Measurements from ENCODE around the gene RNLS. TPM values are rescaled to one million over a fixed set of nuclear protein-coding genes. Genes with fewer than 3 reads are reported as not detected.

The RNLS gene
- total RNA-seq, 4 donors from 2014 or later, result 7.8 to 37.2 (median 26.2) TPM

GRCh38 chr10:88347597-88348304, 235.4 kb downstream of the RNLS start:
- TF ChIP-seq CTCF (IDR thresholded peaks at IDR 0.05) (no peak), POLR2A (IDR thresholded peaks at IDR 0.05) (no peak), EP300 (IDR thresholded peaks at IDR 0.05) (no peak)
- WGBS, 2 donors, result 79 to 84% methylated on average over 3 of the region's 3 CpGs
- H3K4me1 ChIP-seq, result peaks cover 0 to 37% (median 4%) of the 10 kb centered on the region in 4 donors
- no peaks in the 10 kb centered on the region for H3K9me3 ChIP-seq
- DNase-seq (ENCODE audit: low spot score in 2 of 2), result no peak
- H3K36me3 ChIP-seq, result no peaks in the 10 kb centered on the region
- no peak overlapping the region for H3K27ac ChIP-seq
- no peak overlapping the region for H3K4me3 ChIP-seq
- H3K27me3 ChIP-seq, result no peaks in the 10 kb centered on the region

GRCh38 chr10:88347022-88347421, 236.1 kb downstream of the RNLS start:
- Histone ChIP-seq H3K27ac (no peak overlapping the region), H3K36me3 (no peaks in the 10 kb centered on the region), H3K27me3 (no peaks in the 10 kb centered on the region), H3K9me3 (no peaks in the 10 kb centered on the region), H3K4me3 (no peak overlapping the region), H3K4me1 (peaks cover 0 to 37% (median 4%) of the 10 kb centered on the region in 4 donors)
- no peak for DNase-seq (ENCODE audit: low spot score in 2 of 2)
- WGBS, 2 donors, result 85 to 92% methylated on average over 2 of the region's 2 CpGs
- no peak for TF ChIP-seq POLR2A (IDR thresholded peaks at IDR 0.05)
- no peak for TF ChIP-seq EP300 (IDR thresholded peaks at IDR 0.05)
- no peak for TF ChIP-seq CTCF (IDR thresholded peaks at IDR 0.05)

- whole genome bisulfite sequencing, 2 donors, result 76% methylated on average over 6 of the region's 6 CpGs
- Histone ChIP-seq H3K36me3 (no peaks in the 10 kb centered on the region), H3K27ac (peak overlapping the region in 1 of 4 donors; percentile 22), H3K4me1 (peaks cover 0 to 37% (median 4%) of the 10 kb centered on the region in 4 donors), H3K4me3 (no peak overlapping the region), H3K9me3 (no peaks in the 10 kb centered on the region), H3K27me3 (no peaks in the 10 kb centered on the region)
- TF ChIP-seq POLR2A (IDR thresholded peaks at IDR 0.05), result no peak
- TF ChIP-seq EP300 (IDR thresholded peaks at IDR 0.05), result no peak
- no peak for TF ChIP-seq CTCF (IDR thresholded peaks at IDR 0.05)
- no peak for DNase-seq (ENCODE audit: low spot score in 2 of 2)
These were observed 236.8 kb downstream of the RNLS start for GRCh38 chr10:88346144-88346977.

GRCh38 chr10:88343761-88344484, 239.2 kb downstream of the RNLS start:
- no peaks in the 10 kb centered on the region for H3K9me3 ChIP-seq
- peaks cover 0 to 37% (median 4%) of the 10 kb centered on the region in 4 donors for H3K4me1 ChIP-seq
- peak overlapping the region in 3 of 4 donors; percentile 1 to 74 (median 26) for H3K27ac ChIP-seq
- WGBS, 2 donors, result 21 to 23% methylated on average over 2 of the region's 2 CpGs
- no peaks in the 10 kb centered on the region for H3K27me3 ChIP-seq
- H3K36me3 ChIP-seq, result no peaks in the 10 kb centered on the region
- H3K4me3 ChIP-seq, result no peak overlapping the region
- DNase-seq (ENCODE audit: low spot score in 2 of 2), result peak in 1 of 2 donors; percentile 7
- TF ChIP-seq EP300 (IDR thresholded peaks at IDR 0.05) (peak in 1 of 2 donors; percentile 32), CTCF (IDR thresholded peaks at IDR 0.05) (no peak), POLR2A (IDR thresholded peaks at IDR 0.05) (no peak)

All from tibial nerve (tissue), 4 donors.